ENCODE data around the gene DEPP1. TPM values are rescaled to one million over a fixed set of nuclear protein-coding genes. Genes with fewer than 3 reads are reported as not detected.

The DEPP1 gene
- polyA plus RNA-seq, 1 donor: 33.8 TPM

DNA sequence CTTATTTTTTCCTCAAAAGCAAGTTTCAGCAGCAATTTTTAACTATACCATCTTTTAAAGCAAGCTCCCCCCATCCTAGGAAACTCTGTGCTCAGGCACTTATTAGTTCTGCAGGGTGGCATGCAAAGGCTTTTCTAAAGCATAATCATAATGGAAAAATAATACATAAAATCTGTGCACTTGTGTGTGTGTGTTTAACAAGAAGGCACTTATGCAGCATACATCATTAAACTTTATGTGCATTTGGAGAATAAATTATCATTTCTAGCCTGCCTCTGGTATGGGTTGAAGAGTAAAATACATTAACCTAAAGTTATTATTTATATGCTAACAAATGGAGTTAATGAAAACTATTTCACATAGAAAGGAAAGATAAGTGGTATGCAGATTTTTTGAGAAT lies 24.6 kb downstream of the DEPP1 start:
- no peak for DNase-seq (ENCODE audit: low read depth)

DNA sequence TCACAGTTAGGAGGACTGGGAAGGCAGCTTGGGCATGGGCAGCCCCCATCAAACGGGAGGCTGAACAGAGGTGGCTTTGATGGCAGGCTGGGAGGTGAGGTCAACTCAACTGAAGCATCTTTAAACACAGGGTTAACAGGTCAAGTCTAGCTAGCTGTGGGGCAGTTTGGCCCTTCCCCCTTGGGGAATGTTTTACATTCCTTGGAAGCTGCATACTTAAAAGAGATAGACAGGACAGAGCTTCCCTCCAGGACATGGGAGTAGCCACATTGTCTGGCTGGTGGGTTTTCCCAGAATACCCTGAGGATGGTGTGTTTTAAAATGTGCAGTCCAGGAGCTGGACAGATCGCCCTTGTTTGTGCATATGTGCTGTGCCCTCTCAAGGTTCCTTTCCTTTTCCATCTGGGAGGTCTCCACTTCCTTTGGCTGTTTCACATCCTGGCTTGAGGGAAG lies 25.8 kb downstream of the DEPP1 start:
- no peak for DNase-seq (ENCODE audit: low read depth)

- DNase-seq (ENCODE audit: low read depth): no peak
These were observed 26.9 kb downstream of the DEPP1 start for GRCh38 chr10:44951576-44952226.

- no peak for DNase-seq (ENCODE audit: low read depth)
These were observed 28.0 kb downstream of the DEPP1 start for GRCh38 chr10:44950326-44951225.

DNA sequence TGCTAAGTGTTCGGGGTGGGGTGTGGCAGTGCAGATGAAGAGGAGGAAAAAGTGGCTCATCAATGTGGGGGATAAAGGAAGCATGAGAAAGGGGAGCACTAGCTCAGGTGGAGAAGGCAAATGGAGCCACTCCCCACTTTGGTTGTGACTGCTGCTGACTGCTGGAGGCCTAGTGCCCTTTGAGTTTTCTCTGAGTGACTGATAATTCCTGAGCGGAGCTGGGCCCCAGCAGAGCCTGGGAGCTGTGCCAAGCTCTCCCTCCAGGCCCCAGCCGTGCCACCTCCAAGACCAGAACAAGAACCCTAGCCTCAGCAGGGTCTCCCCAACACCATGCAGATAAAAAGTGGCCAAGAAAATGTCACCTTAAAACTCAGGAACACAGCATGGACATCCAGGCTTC lies 28.7 kb downstream of the DEPP1 start:
- no peak for DNase-seq (ENCODE audit: low read depth)

GRCh38 chr10:44949127-44949802 lies 29.3 kb downstream of the DEPP1 start:
- DNase-seq (ENCODE audit: low read depth): no peak

DNA sequence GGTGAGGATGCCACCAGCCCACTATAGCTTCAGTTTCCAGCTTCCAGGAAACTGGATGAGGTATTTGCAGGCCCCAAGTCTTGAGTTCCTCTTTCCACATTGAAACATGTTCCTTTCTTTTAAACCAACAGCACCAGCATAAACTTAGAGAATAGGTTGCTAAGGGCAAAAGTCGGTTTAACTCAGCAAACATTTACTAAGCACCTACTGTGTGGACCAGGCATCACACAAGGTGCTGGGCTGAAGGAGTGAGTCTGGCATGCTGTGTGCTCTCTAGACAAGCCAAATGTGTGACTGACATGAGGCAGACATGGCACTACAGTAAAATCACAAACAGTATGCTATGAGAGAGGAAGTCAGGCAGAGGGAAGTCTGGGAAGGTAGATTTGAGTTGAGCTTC lies 30.0 kb downstream of the DEPP1 start:
- no peak for DNase-seq (ENCODE audit: low read depth)

GRCh38 chr10:44947371-44948152 lies 31.0 kb downstream of the DEPP1 start:
- DNase-seq (ENCODE audit: low read depth): no peak

DNA sequence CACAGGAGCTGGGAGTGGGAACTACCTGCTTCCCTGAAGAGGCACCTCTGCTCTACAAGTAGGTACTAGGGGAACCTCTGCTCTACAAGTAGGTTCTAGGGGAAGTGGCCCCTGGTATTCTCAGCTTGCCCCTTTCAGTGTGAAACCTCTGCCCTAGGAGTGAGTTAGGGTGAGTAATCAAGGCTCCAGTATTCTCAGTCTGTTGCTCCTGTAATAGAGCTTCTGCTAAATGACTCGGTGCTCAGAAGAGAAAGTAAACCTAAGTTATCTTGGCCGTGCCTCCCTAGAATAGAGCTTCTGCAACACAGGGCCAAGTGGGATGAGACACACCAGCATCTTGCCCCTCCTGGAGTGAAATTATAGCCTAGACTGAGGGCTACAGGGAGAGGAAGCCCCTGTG lies 32.4 kb downstream of the DEPP1 start:
- DNase-seq (ENCODE audit: low read depth): no peak

- DNase-seq (ENCODE audit: low read depth): no peak
These were observed 34.3 kb downstream of the DEPP1 start for GRCh38 chr10:44944354-44944753.

GRCh38 chr10:44939691-44940401 lies 38.8 kb downstream of the DEPP1 start:
- no peak for DNase-seq (ENCODE audit: low read depth)

DNA sequence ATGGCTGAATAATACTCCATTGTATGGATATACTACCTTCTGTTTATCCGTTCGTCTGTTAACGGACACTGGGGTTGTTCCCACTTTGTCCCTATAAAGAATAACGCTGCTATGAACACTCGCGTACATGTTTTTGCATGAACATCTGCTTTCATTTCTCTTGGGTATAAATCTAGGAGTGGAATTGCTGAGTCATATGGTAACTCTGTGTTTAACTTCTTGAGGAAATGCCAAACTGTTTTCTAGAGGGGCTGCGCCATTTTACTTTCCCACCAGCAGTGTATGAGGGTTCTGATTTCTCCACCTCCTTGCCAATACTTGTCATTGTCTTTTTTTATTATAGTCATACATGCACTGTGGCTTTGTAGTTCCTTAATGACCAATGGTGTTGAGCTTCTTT lies 39.7 kb downstream of the DEPP1 start:
- no peak for DNase-seq (ENCODE audit: low read depth)

GRCh38 chr10:44937196-44938005 lies 41.2 kb downstream of the DEPP1 start:
- DNase-seq (ENCODE audit: low read depth): no peak

DNA sequence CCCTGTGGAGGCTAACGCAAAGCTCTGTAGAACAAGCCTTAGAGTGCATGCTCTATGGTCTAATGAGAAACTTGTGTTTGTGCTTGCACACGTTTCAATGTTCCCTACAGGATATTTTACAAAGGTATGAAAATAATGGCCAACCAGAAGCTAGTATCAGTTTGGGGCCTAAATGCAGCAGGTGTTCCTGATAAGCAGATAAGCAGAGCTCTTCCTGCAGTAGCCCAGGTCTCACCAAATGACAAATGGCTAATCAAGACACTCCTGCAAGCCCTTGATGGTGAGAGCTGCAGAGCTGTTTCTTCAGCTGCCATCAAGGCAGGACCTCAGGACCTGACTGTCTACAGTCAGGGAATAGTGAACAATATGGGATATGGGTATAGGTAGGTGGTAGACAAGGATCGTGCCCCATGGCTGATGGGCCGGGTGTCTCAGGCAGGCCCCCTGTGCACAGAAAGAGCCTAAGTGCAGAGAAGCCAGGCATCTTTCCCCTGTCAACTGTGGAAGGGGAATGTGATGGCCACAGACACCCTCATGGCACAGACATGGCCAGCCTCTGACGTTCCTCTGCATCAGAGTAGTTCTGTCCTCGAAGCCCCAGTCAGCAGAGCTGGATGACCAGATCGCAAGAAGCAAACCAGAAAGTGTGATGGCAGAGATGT lies 42.2 kb downstream of the DEPP1 start:
- DNase-seq (ENCODE audit: low read depth): no peak

DNA sequence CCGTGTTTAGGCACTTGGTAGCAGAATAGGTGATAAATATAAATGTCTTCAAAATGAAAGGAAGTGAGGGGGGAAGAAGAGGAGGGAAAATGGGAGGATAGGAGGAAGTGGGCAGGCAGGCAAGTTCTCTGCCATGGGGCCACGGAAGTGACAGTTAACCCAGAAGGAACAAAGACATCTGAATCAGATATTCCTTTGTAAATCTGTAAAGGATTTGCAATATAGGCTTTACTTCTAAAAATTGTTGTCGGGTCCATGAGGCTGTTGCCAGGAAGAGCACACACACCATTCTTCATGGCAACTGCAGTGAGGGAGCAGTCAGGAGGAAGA lies 42.7 kb downstream of the DEPP1 start:
- DNase-seq (ENCODE audit: low read depth): no peak

GRCh38 chr10:44935201-44935965 lies 43.2 kb downstream of the DEPP1 start:
- no peak for DNase-seq (ENCODE audit: low read depth)

DNA sequence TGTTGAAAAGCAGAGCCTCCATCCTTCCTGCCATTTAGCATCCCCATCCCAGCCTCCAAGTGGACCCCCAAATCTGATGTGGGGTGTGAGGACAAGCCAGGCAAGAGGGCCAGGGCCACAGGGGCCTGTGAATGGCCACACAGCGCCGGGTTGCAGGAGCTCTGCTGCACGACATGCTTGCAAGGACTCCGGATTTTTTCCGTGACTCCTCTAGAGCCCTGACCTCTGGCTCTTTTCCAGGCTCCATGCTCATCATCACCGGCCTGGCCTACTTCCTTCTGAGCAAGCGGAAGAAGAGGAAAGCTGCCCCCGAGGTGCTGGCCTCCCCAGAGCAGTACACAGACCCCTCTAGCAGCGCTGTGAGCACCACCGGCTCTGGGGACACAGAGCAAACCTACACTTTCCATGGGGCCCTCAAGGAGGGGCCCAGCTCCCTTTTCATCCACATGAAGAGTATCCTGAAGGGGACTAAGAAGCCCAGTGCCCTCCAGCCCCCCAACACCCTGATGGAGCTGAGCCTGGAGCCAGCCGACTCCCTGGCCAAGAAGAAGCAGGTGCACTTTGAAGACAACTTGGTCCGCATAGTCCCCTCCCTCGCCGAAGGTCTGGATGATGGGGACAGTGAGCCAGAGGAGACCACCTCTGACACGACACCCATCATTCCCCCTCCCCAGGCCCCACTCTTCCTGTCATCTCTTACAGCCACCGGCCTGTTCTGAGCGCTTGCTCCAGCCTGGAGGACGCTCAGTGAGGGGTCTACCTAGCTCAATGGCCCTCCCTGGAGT lies 44.0 kb downstream of the DEPP1 start:
- no peak for DNase-seq (ENCODE audit: low read depth)
